Osteocyte (in vitro differentiated cells): ENCODE measurements around the gene DGCR6. TPM values are rescaled to one million over a fixed set of nuclear protein-coding genes. Genes with fewer than 3 reads are reported as not detected.
"Not testable (repeated sequence)": the region's sequence is repeated elsewhere in the genome, so short reads cannot be mapped to it uniquely, and the experiment has no call there.

Experiments used
- DNase-seq: peaks from one replicate; pipeline ENCODE4 v3.0.0; 2021; ENCODE audit warnings: mixed read lengths; ENCODE audit not compliant: unreplicated experiment; ENCODE audit errors: extremely low spot score
- H3K27ac Mint-ChIP-seq: one replicate; pipeline ENCODE4 v1.8.0; 2021; ENCODE audit warnings: mild to moderate bottlenecking, mixed read lengths; ENCODE audit not compliant: unreplicated experiment
- H3K27me3 Mint-ChIP-seq: one replicate; pipeline ENCODE4 v1.8.0; 2021; ENCODE audit warnings: mixed read lengths; ENCODE audit not compliant: unreplicated experiment
- H3K36me3 Mint-ChIP-seq: one replicate; pipeline ENCODE4 v1.8.0; 2021; ENCODE audit warnings: mixed read lengths; ENCODE audit not compliant: unreplicated experiment
- H3K4me1 Mint-ChIP-seq: one replicate; pipeline ENCODE4 v1.8.0; 2021; ENCODE audit warnings: mixed read lengths; ENCODE audit not compliant: unreplicated experiment
- H3K4me3 Mint-ChIP-seq: one replicate; pipeline ENCODE4 v1.8.0; 2021; ENCODE audit warnings: mild to moderate bottlenecking, moderate library complexity, mixed read lengths; ENCODE audit not compliant: unreplicated experiment
- H3K9me3 Mint-ChIP-seq: one replicate; pipeline ENCODE4 v1.8.0; 2021; ENCODE audit warnings: mixed read lengths; ENCODE audit not compliant: unreplicated experiment
- CTCF ChIP-seq: fragments of 200-600 bp; sonication (generic); IDR thresholded peaks from 2 replicates; pipeline ENCODE4 v1.5.0; 2021; ENCODE audit warnings: antibody characterized with exemption, mild to moderate bottlenecking, moderate library complexity
- total RNA-seq: library from RNA; stranded (reverse); gene quantifications from 2 replicates; pipeline ENCODE4 v1.2.1, GENCODE V29; 2021

Gene DGCR6
- total RNA-seq, 1 donor from 2014 or later, result 5.2 TPM

- DNase-seq, result no peak
- TF ChIP-seq CTCF, result no peak
- Mint-ChIP-seq H3K36me3 (no peaks in the 10 kb centered on the region), H3K9me3 (no peaks in the 10 kb centered on the region), H3K4me1 (no peaks in the 10 kb centered on the region), H3K27me3 (peaks cover 34% of the 10 kb centered on the region), H3K27ac (no peak overlapping the region), H3K4me3 (no peak overlapping the region)
Measured at GRCh38 chr22:18950141-18950540, 44.0 kb downstream of the DGCR6 start.

GRCh38 chr22:18952022-18952421 lies 45.9 kb downstream of the DGCR6 start:
- Mint-ChIP-seq H3K4me1 (no peaks in the 10 kb centered on the region), H3K36me3 (no peaks in the 10 kb centered on the region), H3K27me3 (peaks cover 34% of the 10 kb centered on the region), H3K4me3 (no peak overlapping the region), H3K9me3 (no peaks in the 10 kb centered on the region), H3K27ac (no peak overlapping the region)
- no peak for TF ChIP-seq CTCF
- no peak for DNase-seq

- H3K4me3 Mint-ChIP-seq, H3K36me3 Mint-ChIP-seq, H3K4me1 Mint-ChIP-seq, DNase-seq, H3K27ac Mint-ChIP-seq, H3K9me3 Mint-ChIP-seq: not testable (repeated sequence)
- H3K27me3 Mint-ChIP-seq, result peaks cover 28% of the 10 kb centered on the region
Measured at GRCh38 chr22:18953128-18953527, 47.0 kb downstream of the DGCR6 start.

DNA sequence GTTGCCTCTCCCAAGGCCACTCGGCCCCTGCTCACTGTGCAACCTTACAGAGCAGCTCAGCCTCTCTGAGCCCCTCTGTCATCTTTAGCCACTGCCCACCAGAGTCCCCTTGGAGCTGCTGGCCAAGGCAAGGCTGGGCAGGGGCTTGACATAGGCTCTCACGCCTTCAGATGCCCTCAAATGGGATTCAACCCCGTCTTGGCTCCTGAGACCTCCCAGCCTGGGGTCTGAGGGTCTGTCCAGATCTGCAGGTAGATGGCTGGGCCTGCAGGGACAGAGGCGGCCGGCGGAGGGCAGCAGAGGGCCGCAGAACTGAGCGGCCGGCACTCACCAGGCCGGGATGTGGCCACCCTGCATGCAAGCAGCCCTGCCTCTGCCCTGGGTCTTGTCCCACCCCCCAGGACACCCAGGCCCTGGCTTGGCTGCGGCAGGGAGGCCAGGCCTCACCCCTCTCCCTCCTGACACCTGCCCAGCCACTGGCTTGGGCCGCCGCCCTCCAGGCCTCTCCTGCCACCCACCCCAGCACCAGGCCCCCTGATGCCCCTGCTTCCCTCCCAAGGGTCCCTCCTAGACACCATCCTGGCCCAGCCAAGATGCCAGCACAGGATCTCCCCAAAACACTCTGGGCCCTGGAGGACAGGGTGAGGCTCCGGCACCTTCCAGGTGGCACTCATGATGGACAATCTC lies 48.3 kb downstream of the DGCR6 start:
- DNase-seq, result peak; percentile 92
- not testable (repeated sequence) for H3K9me3 Mint-ChIP-seq, H3K36me3 Mint-ChIP-seq, H3K4me3 Mint-ChIP-seq, H3K27ac Mint-ChIP-seq, H3K4me1 Mint-ChIP-seq
- peak; percentile 83 for TF ChIP-seq CTCF
- peaks cover 16% of the 10 kb centered on the region for H3K27me3 Mint-ChIP-seq

GRCh38 chr22:18954990-18955571 lies 49.0 kb downstream of the DGCR6 start:
- Mint-ChIP-seq H3K36me3 (no peaks in the 10 kb centered on the region), H3K4me3 (no peak overlapping the region), H3K27me3 (peaks cover 10% of the 10 kb centered on the region), H3K4me1 (no peaks in the 10 kb centered on the region), H3K27ac (no peak overlapping the region), H3K9me3 (no peaks in the 10 kb centered on the region)
- no peak for TF ChIP-seq CTCF
- DNase-seq, result no peak
